ENCODE results near the gene DDX55. TPM values are rescaled to one million over a fixed set of nuclear protein-coding genes. Genes with fewer than 3 reads are reported as not detected.

DDX55 gene
- polyA plus RNA-seq, 1 of the 3 experiments (the other 2 are of a cell fraction), result 25.8 TPM

DNA sequence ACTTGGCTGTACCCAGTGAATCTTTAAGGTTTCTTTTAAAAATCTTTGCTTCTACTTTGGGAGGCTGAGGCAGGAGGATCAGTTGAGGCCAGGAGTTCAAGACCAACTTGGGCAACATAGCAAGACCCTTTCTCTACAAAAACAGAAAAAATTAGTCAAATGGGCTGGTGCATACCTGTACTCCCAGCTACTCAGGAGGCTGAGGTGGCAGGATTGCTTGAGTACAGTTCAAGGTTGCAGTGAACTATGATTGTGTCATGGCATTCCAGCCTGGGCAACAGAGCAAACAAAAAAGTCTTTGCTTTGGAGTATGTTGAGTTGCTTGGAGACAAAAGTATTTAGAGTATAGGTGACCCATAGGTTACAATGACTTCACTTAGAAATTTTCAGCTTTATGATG, 6.2 kb upstream of the DDX55 start:
- POLR2A ChIA-PET, result no interaction called here
- Histone ChIP-seq H3K4me3 (ENCODE audit: low read depth in 2 of 2, low read length in 1 of 2) (no peak overlapping the region), H3K4me1 (ENCODE audit: control insufficient read depth in 1 of 2, insufficient read depth in 2 of 2, low read depth in 1 of 2, low read length in 1 of 2) (no peaks in the 10 kb centered on the region), H3F3A (replicated peaks; ENCODE audit: insufficient read depth) (peaks cover 46% of the 10 kb centered on the region), H3K9me2 (no peaks in the 10 kb centered on the region), H3K27me3 (ENCODE audit: insufficient read depth) (no peaks in the 10 kb centered on the region), H3K27ac (ENCODE audit: low read depth in 2 of 2, low read length in 1 of 2) (no peak overlapping the region), H3K4me2 (no peak overlapping the region), H3K36me3 (replicated peaks in 1 of 2; ENCODE audit: control insufficient read depth in 1 of 2, insufficient read depth in 2 of 2, low read length in 1 of 2) (peaks cover 55 to 65% of the 10 kb centered on the region in 2 experiments), H3K9ac (no peak overlapping the region), H2AFZ (ENCODE audit: low read depth) (no peak overlapping the region), H3K9me3 (no peaks in the 10 kb centered on the region), H3K79me2 (ENCODE audit: insufficient read depth) (peaks cover 85% of the 10 kb centered on the region), H4K20me1 (ENCODE audit: insufficient read depth) (peaks cover 30% of the 10 kb centered on the region)
- CTCF ChIA-PET, result no interaction called here
- DNase-seq, result no peak
- TF ChIP-seq MEF2A (IDR thresholded peaks at IDR 0.05; ENCODE audit: borderline replicate concordance, low read depth) (no peak), YY1 (IDR thresholded peaks at IDR 0.05; ENCODE audit: low read depth) (no peak), POLR2AphosphoS5 (IDR thresholded peaks at IDR 0.05; ENCODE audit: low read depth, low read length) (no peak), FOXM1 (IDR thresholded peaks at IDR 0.05; ENCODE audit: low read depth) (no peak), MXI1 (IDR thresholded peaks at IDR 0.05; ENCODE audit: low read depth, low read length) (no peak), EP300 (IDR thresholded peaks at IDR 0.05; ENCODE audit: borderline replicate concordance in 1 of 2, low read depth in 1 of 2, low read length in 1 of 2) (no peak), PBX3 (IDR thresholded peaks at IDR 0.05) (no peak), GABPA (IDR thresholded peaks at IDR 0.05; ENCODE audit: low read depth) (no peak), MAX (IDR thresholded peaks at IDR 0.05; ENCODE audit: low read depth) (no peak), TCF12 (IDR thresholded peaks at IDR 0.05) (no peak), SMC3 (IDR thresholded peaks at IDR 0.05; ENCODE audit: low read depth, low read length) (no peak), JUND (IDR thresholded peaks at IDR 0.05) (no peak), RFX5 (IDR thresholded peaks at IDR 0.05; ENCODE audit: low read length) (no peak)
- TF ChIP-seq, protein P1, sequence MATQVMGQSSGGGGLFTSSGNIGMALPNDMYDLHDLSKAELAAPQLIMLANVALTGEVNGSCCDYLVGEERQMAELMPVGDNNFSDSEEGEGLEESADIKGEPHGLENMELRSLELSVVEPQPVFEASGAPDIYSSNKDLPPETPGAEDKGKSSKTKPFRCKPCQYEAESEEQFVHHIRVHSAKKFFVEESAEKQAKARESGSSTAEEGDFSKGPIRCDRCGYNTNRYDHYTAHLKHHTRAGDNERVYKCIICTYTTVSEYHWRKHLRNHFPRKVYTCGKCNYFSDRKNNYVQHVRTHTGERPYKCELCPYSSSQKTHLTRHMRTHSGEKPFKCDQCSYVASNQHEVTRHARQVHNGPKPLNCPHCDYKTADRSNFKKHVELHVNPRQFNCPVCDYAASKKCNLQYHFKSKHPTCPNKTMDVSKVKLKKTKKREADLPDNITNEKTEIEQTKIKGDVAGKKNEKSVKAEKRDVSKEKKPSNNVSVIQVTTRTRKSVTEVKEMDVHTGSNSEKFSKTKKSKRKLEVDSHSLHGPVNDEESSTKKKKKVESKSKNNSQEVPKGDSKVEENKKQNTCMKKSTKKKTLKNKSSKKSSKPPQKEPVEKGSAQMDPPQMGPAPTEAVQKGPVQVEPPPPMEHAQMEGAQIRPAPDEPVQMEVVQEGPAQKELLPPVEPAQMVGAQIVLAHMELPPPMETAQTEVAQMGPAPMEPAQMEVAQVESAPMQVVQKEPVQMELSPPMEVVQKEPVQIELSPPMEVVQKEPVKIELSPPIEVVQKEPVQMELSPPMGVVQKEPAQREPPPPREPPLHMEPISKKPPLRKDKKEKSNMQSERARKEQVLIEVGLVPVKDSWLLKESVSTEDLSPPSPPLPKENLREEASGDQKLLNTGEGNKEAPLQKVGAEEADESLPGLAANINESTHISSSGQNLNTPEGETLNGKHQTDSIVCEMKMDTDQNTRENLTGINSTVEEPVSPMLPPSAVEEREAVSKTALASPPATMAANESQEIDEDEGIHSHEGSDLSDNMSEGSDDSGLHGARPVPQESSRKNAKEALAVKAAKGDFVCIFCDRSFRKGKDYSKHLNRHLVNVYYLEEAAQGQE (IDR thresholded peaks at IDR 0.05; ENCODE audit: low read depth, low read length), result no peak
- TF ChIP-seq, protein P2, sequence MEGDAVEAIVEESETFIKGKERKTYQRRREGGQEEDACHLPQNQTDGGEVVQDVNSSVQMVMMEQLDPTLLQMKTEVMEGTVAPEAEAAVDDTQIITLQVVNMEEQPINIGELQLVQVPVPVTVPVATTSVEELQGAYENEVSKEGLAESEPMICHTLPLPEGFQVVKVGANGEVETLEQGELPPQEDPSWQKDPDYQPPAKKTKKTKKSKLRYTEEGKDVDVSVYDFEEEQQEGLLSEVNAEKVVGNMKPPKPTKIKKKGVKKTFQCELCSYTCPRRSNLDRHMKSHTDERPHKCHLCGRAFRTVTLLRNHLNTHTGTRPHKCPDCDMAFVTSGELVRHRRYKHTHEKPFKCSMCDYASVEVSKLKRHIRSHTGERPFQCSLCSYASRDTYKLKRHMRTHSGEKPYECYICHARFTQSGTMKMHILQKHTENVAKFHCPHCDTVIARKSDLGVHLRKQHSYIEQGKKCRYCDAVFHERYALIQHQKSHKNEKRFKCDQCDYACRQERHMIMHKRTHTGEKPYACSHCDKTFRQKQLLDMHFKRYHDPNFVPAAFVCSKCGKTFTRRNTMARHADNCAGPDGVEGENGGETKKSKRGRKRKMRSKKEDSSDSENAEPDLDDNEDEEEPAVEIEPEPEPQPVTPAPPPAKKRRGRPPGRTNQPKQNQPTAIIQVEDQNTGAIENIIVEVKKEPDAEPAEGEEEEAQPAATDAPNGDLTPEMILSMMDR (IDR thresholded peaks at IDR 0.05), result no peak
- TF ChIP-seq, protein P3, sequence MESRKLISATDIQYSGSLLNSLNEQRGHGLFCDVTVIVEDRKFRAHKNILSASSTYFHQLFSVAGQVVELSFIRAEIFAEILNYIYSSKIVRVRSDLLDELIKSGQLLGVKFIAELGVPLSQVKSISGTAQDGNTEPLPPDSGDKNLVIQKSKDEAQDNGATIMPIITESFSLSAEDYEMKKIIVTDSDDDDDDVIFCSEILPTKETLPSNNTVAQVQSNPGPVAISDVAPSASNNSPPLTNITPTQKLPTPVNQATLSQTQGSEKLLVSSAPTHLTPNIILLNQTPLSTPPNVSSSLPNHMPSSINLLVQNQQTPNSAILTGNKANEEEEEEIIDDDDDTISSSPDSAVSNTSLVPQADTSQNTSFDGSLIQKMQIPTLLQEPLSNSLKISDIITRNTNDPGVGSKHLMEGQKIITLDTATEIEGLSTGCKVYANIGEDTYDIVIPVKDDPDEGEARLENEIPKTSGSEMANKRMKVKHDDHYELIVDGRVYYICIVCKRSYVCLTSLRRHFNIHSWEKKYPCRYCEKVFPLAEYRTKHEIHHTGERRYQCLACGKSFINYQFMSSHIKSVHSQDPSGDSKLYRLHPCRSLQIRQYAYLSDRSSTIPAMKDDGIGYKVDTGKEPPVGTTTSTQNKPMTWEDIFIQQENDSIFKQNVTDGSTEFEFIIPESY (IDR thresholded peaks at IDR 0.05; ENCODE audit: borderline replicate concordance, low read depth), result no peak

All from SK-N-SH (cell line).